HepG2 (cell line): ENCODE data around the gene FCN3. TPM values are rescaled to one million over a fixed set of nuclear protein-coding genes. Genes with fewer than 3 reads are reported as not detected.

ENCODE experiments used
- ZBTB40 ChIP-seq, 2 experiments: fragments of 450-650 bp in 1 of 2; sonication (generic) in 1 of 2; formaldehyde crosslinking in 1 of 2; IDR thresholded peaks; 2 replicates each; pipeline versions ENCODE4 v1.6.1 to v1.8.0; 2016 to 2022; ENCODE audit warnings: antibody characterized with exemption in 1 of 2, mild to moderate bottlenecking in 1 of 2, missing genetic modification reagents in 1 of 2
- polyA plus RNA-seq, 8 experiments: library from polyadenylated mRNA; depleted of rRNA in 3 of 8; stranded (reverse) in 7 of 8; unstranded in 1 of 8; fragments of >200 nt; fragmentation: Illumina TruSeq in 4 of 8; extraction: Trizol in 4 of 8; gene quantifications; 2 replicates each; pipeline versions ENCODE4 v1.2.1 to v1.2.3, GENCODE V29; 2011 to 2016; ENCODE audit warnings: low read depth in 4 of 8, missing spikeins in 1 of 8, mixed read lengths in 1 of 8; ENCODE audit not compliant: insufficient read depth in 1 of 8
- total RNA-seq, 5 experiments: library from RNA; depleted of rRNA; stranded (reverse); fragments of >200 nt; fragmentation: Illumina TruSeq; extraction: Trizol; gene quantifications; 2 replicates each; pipeline ENCODE4 v1.2.3, GENCODE V29; 2016; ENCODE audit warnings: low read depth in 1 of 5

FCN3 gene
- total and polyA plus RNA-seq, 2 of the 13 experiments (the other 11 are each of a cell fraction or from before 2014, with no cell fraction given), result not detected

GRCh38 chr1:27365372-27366112 is 9.1 kb downstream of the FCN3 start (continued):
- no peak for TF ChIP-seq ZBTB40 (IDR thresholded peaks at IDR 0.05)
- TF ChIP-seq ZBTB40 (CRISPR knock-in tag; IDR thresholded peaks at IDR 0.05), result no peak
- TF ChIP-seq, all 625 proteins: peak for 36
